HG03159 (cell line): ENCODE measurements around the gene NR2F1-AS1.

Source experiments
- ATAC-seq: cut with Tn5 transposase; IDR thresholded peaks from one replicate; pipeline ENCODE4 v1.9.1; 2021; ENCODE audit warnings: mild to moderate bottlenecking, moderate library complexity; ENCODE audit not compliant: unreplicated experiment

The NR2F1-AS1 gene

DNA sequence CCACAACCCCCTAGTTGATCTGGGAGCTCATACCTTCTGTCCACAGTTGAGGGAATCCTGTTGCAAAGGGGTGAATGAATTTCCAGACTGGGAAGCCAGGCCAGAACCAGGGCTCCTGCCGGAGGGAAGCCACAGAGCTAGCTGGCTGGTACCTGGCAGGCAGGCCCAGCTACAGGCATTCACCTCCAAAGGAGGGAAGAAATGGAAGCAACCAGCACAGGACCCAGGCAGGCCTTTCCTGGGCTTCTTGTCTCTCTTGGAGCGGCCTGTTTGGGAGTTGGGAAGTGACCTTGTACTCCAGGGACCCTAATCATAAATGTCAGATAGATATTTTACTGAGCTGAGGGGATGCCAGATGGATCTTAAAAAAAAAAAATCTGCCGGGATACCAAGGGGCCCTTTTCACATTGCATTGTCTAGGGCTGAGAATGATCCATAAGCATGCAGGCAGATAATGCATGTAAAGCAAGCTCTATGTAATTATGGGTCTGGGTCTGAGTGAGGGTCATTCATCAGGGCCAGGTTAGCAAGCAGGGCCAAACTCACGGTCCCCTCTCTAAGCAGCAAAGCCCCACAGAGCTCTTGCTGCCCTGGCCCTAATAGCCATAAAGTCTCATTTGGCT lies 10.4 kb upstream of the NR2F1-AS1 start:
- ATAC-seq = no peak

GRCh38 chr5:93590493-93590892 lies 9.5 kb upstream of the NR2F1-AS1 start:
- ATAC-seq = no peak

- ATAC-seq = no peak
Observed at GRCh38 chr5:93589829-93590215, 8.8 kb upstream of the NR2F1-AS1 start.

GRCh38 chr5:93589152-93589828 lies 8.3 kb upstream of the NR2F1-AS1 start:
- ATAC-seq = no peak

DNA sequence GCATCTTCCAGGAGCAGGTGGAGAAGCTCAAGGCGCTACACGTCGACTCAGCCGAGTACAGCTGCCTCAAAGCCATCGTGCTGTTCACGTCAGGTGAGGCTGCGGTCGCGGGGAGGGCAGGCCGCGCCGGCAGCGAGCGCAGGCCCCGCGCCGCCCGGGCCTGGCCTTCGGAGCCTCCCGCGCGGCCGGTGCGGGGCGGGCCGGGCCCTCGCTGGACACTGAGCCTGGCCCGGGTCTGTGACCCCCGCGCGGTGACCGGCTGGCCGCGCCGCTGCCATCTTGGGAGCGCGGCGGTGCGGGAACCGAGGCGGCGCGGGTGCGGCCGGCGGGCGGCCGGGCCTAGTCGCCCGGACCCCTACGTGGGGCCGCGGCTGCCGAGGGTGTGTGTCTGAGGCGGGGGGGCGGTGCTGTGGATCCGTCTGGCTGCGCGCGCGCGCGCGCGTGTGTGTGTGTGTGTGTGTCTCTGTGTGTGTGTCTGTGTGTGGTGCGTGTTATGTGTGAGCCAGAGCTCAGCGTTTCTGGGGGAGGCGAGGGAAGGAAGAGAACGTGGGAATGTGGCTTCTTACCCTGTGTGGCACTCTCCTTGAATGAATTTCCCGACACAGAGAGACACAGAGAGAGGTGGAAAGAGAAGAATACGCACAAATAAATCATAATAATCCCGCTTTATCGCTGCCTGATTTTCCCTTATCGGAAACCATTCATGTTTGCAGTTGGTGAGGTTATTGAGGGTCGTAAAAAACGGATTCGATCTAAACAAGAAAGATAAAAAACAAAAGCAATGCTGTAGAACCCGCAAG lies 7.5 kb upstream of the NR2F1-AS1 start:
- no peak for ATAC-seq

- no peak for ATAC-seq
Observed at GRCh38 chr5:93587597-93588351, 6.8 kb upstream of the NR2F1-AS1 start.

- ATAC-seq = no peak
Observed at GRCh38 chr5:93586736-93587596, 5.9 kb upstream of the NR2F1-AS1 start.

- ATAC-seq = no peak
Observed at GRCh38 chr5:93585767-93586385, 4.9 kb upstream of the NR2F1-AS1 start.

DNA sequence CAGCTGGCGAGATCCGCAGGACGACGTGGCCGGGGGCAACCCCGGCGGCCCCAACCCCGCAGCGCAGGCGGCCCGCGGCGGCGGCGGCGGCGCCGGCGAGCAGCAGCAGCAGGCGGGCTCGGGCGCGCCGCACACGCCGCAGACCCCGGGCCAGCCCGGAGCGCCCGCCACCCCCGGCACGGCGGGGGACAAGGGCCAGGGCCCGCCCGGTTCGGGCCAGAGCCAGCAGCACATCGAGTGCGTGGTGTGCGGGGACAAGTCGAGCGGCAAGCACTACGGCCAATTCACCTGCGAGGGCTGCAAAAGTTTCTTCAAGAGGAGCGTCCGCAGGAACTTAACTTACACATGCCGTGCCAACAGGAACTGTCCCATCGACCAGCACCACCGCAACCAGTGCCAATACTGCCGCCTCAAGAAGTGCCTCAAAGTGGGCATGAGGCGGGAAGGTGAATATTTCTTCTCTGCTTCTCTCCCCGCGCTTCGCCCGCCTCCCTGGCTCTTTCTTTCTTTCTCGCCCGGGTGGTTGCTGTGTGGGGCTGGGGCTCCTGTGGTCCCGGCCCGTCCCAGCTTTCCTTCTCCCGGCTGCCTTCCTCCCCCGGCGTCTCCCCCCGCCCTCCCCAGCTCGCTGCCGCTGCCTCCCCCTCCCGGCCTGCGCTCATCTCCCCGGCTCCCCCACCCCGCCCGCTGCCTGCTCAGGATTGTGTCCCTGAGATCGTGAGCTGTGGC lies 4.2 kb upstream of the NR2F1-AS1 start:
- no peak for ATAC-seq

DNA sequence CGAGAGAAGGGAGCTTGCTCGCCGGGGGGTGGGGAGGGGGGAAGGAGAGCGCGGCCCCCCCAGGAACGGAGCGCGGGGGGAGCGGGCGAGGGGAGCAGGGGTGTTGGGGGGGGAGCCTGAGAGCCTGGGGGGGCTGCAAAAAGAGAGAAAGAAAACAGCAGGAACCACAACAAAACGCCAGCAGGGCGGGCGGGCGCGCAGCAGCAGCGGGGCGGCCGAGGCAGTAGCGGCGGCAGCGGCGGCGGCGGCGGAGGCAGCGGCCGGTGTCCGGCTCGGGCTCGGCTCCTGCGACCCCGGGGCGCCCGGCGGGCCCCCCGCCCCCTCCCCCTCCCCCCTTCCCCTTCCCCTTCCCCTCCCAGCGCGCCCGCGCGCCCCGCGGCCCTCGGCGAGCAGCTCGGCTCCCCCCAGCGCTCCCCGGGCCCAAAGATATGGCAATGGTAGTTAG lies 3.6 kb upstream of the NR2F1-AS1 start:
- ATAC-seq = no peak

GRCh38 chr5:93583768-93584595 lies 3.0 kb upstream of the NR2F1-AS1 start:
- ATAC-seq = peak; percentile 32

GRCh38 chr5:93583439-93583767 lies 2.4 kb upstream of the NR2F1-AS1 start:
- ATAC-seq = no peak

GRCh38 chr5:93582677-93583438 lies 1.8 kb upstream of the NR2F1-AS1 start, which contains the start of gene NR2F1:
NR2F1 (plus strand) TSS chr5:93583222; CDS start chr5:93585024, 1,802 bp downstream.
- ATAC-seq = no peak

DNA sequence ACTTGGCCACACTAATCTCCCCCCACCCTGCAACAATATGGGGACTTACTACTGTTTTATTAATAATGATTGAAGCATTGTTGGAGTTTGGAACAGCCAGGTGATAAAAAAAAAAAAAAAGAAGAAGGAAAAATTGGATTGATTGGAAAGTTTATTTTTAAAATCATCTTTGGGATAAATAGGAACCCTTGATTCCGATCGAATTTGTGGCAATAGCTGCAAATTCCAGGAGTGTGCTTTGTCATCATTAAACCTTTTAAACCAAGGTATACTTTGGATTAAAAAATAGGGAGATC lies 1.1 kb upstream of the NR2F1-AS1 start:
- ATAC-seq = no peak

GRCh38 chr5:93580063-93580926 lies 724 bp downstream of the NR2F1-AS1 start:
- ATAC-seq = no peak

- no peak for ATAC-seq
Observed at GRCh38 chr5:93579692-93580062, 1.3 kb downstream of the NR2F1-AS1 start.
